HG03460 (cell line): Measurements from ENCODE around the gene TRPC6.
"Not testable (repeated sequence)": the region's sequence is repeated elsewhere in the genome, so short reads cannot be mapped to it uniquely, and the experiment has no call there.

Source experiments
- ATAC-seq: cut with Tn5 transposase; IDR thresholded peaks from one replicate; pipeline ENCODE4 v1.9.1; 2021; ENCODE audit not compliant: unreplicated experiment

Gene TRPC6

GRCh38 chr11:101523193-101523592 lies 60.6 kb downstream of the TRPC6 start:
- ATAC-seq: no peak

GRCh38 chr11:101521821-101522220 lies 62.0 kb downstream of the TRPC6 start:
- no peak for ATAC-seq

GRCh38 chr11:101516546-101516945 lies 67.3 kb downstream of the TRPC6 start:
- ATAC-seq: no peak

GRCh38 chr11:101511065-101511464 lies 72.7 kb downstream of the TRPC6 start:
- no peak for ATAC-seq

- no peak for ATAC-seq
Observed at GRCh38 chr11:101510591-101510990, 73.2 kb downstream of the TRPC6 start.

- no peak for ATAC-seq
Observed at GRCh38 chr11:101509922-101510321, 73.9 kb downstream of the TRPC6 start.

GRCh38 chr11:101508370-101508769 lies 75.4 kb downstream of the TRPC6 start:
- no peak for ATAC-seq

GRCh38 chr11:101498891-101499290 lies 84.9 kb downstream of the TRPC6 start:
- no peak for ATAC-seq

GRCh38 chr11:101497291-101497690 lies 86.5 kb downstream of the TRPC6 start:
- no peak for ATAC-seq

GRCh38 chr11:101487775-101488174 lies 96.0 kb downstream of the TRPC6 start:
- no peak for ATAC-seq

- ATAC-seq: no peak
Observed at GRCh38 chr11:101482556-101483124, 101.2 kb downstream of the TRPC6 start.

GRCh38 chr11:101478587-101479369 lies 105.0 kb downstream of the TRPC6 start:
- no peak for ATAC-seq

GRCh38 chr11:101477926-101478325 lies 105.9 kb downstream of the TRPC6 start:
- no peak for ATAC-seq

GRCh38 chr11:101476191-101476590 lies 107.6 kb downstream of the TRPC6 start:
- ATAC-seq: no peak

- ATAC-seq: no peak
Observed at GRCh38 chr11:101475699-101476098, 108.1 kb downstream of the TRPC6 start.

- no peak for ATAC-seq
Observed at GRCh38 chr11:101474666-101475065, 109.1 kb downstream of the TRPC6 start.

- no peak for ATAC-seq
Observed at GRCh38 chr11:101470881-101471520, 112.8 kb downstream of the TRPC6 start.

GRCh38 chr11:101470419-101470818 lies 113.4 kb downstream of the TRPC6 start:
- ATAC-seq: no peak

GRCh38 chr11:101466352-101466751 lies 117.5 kb downstream of the TRPC6 start:
- no peak for ATAC-seq

- ATAC-seq: not testable (repeated sequence)
Observed at GRCh38 chr11:101464388-101464787, 119.4 kb downstream of the TRPC6 start.

- no peak for ATAC-seq
Observed at GRCh38 chr11:101459020-101459419, 124.8 kb downstream of the TRPC6 start.

GRCh38 chr11:101458161-101458560 lies 125.6 kb downstream of the TRPC6 start:
- ATAC-seq: no peak
